A375 (cell line): ENCODE results near the gene BCLAF3. TPM values are rescaled to one million over a fixed set of nuclear protein-coding genes. Genes with fewer than 3 reads are reported as not detected.

Source experiments
- small RNA-seq: library from RNA; depleted of rRNA; stranded (forward); fragments of <200 nt; gene quantifications from one replicate; pipeline ENCODE3, GENCODE V24; 2014
- total RNA-seq: library from RNA; depleted of rRNA; stranded (reverse); fragments of >200 nt; shearing (Covaris generic); gene quantifications from 2 replicates; pipeline ENCODE4 v1.2.3, GENCODE V29; 2014; rRNA removed

Gene BCLAF3
- total RNA-seq, result 4.7 and 5.5 TPM in 2 replicates

DNA sequence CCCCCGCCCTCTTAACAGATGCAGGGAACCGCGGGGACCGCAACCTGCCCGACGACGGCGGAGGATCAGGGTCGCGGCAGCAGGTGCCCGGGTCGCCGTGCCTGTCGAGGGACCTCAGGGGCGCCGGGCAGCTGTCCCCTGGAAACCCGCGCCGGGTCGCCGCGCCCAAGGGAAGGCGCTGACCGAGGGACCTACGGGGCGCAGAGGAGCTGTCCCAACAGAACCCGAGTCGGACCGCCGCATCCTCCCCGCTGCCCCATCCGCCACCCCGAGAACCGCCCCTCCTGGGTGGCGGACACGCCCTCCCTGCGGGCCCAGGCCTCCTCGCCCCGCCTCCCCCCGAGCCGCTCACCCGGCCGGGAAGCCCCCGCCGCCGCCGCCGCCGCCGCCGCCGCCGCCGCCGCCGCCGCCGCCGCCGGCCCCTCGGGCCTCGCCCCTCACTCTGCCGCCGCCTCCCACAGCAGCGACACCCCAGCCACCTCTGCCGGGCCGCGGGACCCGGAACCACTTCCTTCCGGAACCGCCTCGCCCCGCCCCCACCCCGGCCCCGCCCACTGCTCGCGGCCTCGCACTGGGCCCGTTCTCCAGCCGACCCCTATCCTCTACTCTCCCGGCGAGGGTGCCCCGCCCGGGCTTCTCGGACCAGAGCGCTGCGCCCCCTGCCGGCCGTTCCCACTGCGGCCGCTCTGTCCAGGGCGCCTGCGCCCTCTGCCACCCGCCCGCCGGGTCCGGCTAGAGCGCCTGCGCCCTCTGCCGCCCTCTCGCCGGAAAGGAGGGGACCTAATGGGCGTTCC is at the start of gene BCLAF3:
Gene BCLAF3, minus strand, starts transcription at position 506 of the 794 bp plus-strand sequence. CDS start 20,797 bp downstream, outside the sequence.

Small RNA genes lying within 50 kb of the gene (small RNA-seq; reads per million reads assigned to genes)
- gene MIR23C (not detected), gene RF00019 (not detected)

Other genes with a start within 250 kb of the BCLAF3 start
- 65.6 and 66.3 TPM in 2 replicates for gene SH3KBP1, start 103.5 kb downstream of the BCLAF3 start, total RNA-seq
- gene MAP7D2, start 125.8 kb upstream of the BCLAF3 start, total RNA-seq, result 0.03 TPM in 1 of 2 replicates, not detected in the other
- 43.9 and 50.4 TPM in 2 replicates for gene EIF1AX, start 150.8 kb upstream of the BCLAF3 start, total RNA-seq